ENCODE results near the gene RIT2.

Gene RIT2

DNA sequence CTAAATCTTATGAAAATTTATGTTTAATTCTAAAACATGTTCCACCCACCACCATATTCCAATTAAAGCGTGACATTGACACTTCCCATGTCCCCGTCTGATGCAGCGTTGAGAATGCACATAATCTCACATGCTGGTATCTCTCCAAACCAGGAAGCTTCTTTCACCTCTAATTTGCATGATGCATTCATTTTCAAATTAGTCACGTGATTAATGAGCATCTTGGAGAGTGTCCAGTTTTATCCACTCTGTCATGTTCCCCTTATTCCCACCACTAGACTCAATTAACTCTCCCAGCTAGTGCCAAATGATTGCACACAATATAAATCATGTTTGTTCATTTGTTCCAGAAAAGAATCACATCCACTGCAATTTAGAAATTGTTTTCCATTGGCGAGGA lies 105.8 kb downstream of the RIT2 start:
- DNase-seq (ENCODE audit: low read depth) = no peak

DNA sequence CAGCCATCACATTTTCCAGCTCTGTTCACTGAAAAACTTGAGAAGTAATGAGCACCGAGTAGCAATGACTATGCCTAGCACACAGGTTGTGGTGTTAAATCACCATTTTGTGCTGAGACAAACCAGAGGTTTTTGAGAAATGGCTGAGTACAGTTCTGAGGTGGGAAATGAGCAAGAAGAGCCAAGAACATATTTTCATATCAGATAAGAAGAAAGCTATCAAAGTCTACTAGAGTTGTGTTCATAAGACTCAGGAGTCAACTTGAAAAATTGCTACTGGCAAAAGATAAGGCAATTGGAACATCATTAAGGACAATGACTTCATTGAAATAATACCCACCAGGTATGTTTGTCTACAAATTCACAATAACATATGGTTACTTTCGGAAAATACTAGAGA lies 108.1 kb downstream of the RIT2 start:
- DNase-seq (ENCODE audit: low read depth) = no peak

DNA sequence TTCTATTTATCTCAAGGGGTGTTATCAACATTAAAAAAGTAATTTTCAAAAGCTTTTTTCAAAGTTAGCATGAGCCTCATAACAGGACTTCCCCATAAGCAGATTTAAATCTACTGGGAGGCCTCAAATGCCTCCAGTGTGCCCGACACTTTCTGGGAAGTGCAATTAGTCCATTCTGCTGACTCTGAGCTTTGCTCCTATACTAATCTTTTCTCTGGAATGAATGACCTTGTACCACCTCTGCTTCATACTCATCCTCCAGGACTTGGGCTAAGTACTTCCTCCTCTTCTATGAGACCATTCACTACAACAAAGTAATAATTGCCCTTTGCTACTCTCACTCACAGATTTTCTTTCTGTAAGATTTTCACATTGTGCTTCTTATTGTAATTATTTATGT lies 111.1 kb downstream of the RIT2 start:
- DNase-seq (ENCODE audit: low read depth) = no peak

DNA sequence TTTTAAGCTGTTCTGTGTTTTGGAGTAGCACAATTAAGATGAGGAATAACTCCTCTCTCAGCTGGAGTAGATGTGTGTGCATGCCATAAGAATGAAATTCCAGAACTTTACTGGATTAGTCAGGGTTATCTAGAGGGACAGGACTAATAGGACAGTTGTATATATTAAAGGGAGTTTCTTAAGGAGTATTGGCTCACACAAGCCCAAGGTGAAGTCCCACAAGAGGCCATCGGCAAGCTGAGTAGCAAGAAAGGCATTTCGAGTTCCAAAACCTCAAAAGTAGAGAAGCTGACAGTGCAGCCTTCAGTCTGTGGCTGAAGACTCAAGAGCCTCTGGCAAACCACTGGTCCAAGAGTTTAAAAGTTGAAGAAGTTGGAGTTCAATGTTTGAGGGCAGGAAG lies 113.7 kb downstream of the RIT2 start:
- DNase-seq (ENCODE audit: low read depth) = no peak

DNA sequence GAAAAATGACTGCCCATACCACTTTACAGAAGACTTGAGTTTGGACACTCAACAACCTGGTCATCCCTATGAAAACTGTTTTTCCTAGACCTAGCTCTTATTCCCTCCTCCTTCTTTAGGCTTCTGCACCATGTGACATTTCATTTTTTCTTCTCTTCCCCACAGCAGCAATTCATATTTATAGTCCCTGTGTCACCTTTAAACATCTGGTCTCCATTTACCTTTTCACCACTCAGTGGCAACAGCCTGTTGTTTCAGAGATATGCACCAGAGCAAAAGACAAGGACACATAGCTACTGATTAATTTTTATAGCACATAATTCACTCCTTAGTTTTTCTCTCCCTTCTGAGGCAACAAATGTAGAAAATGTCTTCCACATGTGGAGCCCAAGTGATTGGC lies 118.7 kb downstream of the RIT2 start:
- no peak for DNase-seq (ENCODE audit: low read depth)

DNA sequence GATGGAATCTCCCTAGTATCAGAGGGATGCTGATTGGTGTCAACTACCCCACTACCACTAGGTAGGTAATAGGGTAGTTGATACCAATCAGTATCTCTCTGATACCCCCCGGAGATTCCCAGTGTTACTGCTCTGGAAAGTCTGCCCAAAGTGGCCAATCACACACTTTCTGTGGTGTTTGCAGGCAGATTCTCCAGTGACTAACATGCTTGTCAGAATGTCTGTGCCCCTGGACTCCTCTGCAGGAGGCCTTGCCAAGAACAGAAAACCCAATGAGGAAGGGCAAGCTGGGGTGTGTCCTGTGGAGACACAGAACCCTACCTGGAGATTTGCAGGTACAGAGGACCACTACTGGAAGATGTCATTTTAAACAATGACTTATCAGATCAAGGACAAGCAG lies 135.1 kb downstream of the RIT2 start:
- DNase-seq (ENCODE audit: low read depth) = no peak

DNA sequence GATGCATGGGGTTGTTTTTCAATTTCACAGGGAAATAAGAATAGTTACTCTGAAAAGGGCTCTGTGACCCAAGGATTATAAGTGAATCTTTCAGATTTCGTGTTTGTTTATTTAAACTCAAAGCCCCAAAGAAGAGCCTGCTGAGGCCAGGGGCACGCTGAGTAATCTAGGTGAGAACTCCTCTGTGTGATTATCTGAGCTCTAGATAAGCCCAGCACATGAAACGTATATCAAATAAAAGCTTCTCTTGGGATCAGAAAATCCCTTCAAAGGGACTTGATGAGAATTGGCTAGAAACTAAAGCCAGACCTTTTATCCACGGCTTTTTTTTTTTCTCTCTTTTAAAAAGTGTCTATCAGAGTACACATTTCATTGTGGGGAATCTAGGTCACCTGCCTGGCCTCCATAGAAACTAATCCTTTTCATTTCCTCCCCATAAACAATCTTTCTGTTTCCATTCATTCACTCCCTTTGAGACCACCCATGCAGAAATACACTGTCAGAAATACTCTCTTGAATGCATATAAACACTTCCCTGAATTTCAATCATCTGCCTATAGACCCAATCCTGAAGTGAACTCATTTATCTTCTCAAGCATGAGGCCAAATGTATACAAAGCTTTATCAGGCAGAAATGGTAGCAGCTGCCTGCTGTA lies 137.4 kb downstream of the RIT2 start:
- DNase-seq (ENCODE audit: low read depth) = no peak

DNA sequence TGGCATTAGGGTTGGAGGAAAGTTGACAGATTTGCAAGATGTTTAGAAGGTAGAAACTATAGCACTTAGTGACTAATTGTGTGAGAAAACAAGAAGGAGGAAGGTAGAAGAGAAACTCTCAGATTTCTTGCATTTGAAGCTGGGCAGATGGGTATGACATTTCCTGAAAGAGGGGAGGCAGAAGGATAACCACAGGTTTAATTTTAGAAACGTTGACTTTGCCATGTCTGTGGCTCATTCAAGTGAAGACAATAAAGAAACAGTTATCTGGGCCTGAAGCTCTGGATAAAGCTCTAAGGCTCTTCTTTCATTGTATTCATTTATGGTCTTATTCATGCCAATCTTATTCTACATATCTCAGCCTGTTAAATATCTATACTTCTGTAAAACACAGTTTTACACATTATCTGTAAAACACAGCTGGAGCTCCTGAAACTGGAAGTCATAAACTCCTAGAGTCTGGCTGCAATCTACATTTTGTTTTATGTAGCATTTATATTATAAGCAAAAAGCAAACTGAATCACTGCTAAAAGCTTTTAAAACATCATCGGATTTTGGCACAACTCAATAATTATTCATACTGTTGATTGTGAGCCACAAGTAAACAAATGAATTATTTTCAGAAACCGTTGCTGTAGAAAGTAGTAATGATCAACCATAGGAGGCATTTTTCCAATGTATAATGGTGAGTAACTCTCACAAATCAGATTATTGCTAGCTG lies 138.5 kb downstream of the RIT2 start:
- no peak for DNase-seq (ENCODE audit: low read depth)

DNA sequence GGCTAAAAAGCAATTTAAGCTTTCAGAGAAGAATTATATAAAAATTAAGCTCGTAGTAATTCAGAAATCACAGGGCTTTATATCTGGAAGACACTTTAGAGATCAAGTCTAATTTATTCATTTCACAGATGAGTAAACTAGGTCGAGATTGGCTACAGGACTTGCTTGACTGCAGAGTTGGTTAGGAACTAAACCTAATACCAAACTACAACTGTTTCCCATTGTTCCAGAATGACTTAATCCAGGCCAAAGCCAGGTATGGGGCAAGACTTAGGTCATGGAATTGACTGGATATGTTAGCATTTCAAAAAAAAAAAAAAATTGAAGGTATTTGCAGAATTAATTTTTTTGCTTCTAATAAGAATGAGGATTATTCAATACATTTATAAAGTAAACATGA lies 146.1 kb downstream of the RIT2 start:
- no peak for DNase-seq (ENCODE audit: low read depth)

DNA sequence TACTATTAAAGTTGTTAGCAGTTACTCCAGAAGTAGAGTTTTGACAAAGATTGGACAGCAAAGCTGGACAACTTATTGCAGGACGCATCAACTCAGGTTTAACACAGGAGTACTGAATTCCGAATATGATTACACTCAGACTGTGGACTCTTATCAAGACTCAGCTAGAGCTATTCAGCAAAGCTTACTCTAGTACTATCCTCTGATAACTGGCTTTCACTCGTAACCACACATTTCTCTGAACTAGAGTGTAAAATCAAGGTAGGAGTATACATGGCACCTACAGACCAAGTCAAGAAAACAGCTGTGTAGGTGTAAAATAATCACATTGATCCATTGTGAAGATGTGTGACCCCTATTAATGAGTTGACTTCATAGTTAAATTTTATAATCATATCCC lies 154.2 kb downstream of the RIT2 start:
- DNase-seq (ENCODE audit: low read depth) = no peak

DNA sequence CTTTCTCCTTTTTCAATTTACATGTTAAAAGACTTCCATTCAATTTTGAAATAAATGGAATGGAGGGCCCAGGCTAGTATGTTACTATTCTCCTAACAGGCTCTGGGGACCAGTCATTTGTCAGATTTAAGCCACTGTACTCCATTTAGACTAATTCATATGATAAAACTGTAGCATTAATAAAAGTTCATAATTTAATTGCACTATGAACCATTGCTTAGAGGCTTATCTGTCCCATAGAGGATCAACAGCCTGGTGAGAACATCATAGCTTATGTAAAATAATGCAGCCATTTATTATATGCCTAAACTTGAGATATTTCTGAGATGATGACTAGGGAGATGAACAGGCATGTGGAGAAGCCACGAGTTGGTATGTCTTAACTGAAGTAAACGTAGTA lies 156.0 kb downstream of the RIT2 start:
- DNase-seq (ENCODE audit: low read depth) = no peak

DNA sequence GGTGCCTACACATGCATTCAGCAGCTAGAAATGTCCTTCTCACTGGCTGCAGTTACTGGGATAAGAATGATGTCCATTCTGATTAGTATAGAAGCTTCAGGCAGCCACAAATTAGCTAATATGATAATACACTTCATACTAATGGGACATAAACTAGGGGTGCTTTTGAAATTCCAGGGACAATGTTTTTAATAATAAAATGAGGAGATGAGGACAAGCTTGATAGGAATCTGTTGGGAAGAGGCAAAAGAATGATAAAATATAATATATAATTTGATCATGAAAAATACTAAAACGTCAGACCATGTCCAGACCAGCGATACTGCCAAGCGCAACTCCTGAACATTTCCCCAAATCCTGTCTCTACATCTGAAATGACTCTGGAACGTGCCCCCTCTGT lies 157.1 kb downstream of the RIT2 start:
- DNase-seq (ENCODE audit: low read depth) = no peak

DNA sequence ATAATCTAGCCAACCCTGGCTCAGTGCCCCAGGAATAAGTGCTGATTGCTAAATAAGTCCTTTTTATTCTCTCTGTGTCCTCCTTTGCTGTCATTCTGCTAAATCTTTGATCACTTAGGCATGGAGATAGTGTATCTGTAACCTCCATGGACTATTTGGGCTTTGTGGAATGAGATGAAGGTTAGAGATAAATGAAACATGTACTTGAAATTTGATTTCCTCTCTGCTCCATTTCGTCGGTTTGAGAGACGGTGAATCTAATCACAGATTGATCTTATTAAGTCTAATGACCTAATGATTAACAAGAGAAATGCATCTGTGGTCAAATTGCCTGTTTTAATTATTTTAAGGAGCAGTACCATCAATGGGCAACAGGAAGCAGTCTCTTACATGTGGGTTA lies 159.2 kb downstream of the RIT2 start:
- no peak for DNase-seq (ENCODE audit: low read depth)

DNA sequence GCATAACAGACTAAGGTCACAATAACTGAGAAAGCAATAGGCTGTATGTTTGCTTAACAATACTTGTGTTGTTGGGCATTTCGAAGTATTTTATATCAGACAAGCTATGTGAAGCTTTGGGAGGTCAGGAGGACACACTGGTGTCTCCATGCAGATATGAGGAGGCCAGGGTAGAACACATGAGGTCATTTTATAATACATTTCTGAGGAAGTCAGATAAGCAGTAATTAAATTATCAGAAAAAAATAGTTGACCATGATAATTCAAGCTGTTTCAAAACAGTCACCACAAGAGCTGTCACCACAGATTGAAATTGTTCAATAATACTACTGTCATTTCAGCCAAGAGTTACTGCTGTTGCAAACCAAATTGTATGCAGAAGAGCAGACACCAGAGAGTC lies 160.6 kb downstream of the RIT2 start:
- no peak for DNase-seq (ENCODE audit: low read depth)

DNA sequence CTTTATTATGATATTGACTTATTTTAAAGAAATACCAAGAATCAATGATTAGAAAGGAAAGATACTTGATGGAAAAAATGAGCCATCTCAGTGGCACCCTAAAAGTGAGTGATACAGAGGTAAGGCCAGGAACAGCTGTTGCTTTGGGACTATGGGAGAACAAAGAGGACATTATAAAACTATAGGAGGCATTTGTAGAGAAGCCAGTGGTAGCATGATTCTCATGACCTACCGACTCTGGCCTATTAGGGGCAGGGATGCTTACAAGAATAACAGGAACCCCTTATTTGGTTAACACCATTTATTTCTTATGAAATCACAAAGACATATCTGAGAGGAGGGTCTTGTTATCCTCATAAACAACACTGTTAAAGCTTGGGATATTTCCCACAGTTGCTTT lies 162.2 kb downstream of the RIT2 start:
- DNase-seq (ENCODE audit: low read depth) = no peak

DNA sequence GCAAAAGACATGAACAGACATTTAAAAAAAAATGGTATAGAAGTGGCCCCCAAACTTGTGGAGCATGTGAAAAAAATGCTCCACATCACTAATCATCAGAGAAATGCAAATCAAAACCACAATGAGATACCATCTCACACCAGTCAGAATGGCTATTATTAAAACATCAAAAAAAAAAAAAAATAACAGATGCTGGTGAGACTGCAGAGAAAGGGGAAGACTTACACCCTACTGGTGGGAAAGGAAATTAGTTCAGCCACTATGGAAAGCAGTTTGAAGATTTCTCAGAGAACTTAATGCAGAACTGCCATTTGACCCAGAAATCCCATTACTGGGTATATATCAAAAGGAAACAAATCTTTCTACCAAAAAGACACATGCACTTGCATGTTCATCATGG lies 164.8 kb downstream of the RIT2 start:
- DNase-seq (ENCODE audit: low read depth) = no peak

DNA sequence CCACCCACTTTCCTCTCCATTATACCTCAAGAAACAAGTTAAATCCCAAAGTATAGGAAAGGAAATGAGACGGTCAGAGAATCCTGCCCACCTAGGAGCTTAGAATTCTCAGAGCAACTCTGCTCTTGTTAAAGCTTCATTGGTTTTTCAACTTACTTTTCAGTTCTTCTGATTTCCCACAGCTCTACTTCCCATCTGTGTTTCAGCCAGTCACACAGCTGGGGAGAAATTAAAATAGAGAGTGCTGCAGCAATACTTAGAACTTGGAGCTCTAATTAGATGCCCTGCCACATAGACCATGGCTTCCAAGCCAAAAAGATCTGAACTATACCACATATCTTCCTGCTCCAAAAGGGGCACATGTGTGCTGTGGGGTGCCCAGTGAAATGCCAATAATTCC lies 166.7 kb downstream of the RIT2 start:
- DNase-seq (ENCODE audit: low read depth) = no peak

DNA sequence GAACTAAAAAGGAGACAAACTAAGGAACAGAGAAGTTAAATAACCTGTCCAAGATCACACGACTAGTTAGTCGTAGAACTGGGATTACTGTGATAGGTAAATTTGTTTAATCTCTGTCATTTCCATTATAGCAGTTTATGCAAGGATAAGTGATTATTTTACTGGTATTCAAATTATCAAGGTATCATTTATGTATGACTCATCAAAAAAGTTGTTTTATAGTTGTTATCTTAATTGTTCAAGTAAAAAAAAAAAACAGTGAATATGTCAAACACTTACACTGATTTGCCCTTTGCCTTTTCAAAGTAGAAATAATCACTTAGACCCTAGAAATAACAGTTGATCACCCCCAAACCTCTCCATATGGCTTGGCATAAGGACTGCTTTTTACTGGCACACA lies 173.6 kb downstream of the RIT2 start:
- no peak for DNase-seq (ENCODE audit: low read depth)

DNA sequence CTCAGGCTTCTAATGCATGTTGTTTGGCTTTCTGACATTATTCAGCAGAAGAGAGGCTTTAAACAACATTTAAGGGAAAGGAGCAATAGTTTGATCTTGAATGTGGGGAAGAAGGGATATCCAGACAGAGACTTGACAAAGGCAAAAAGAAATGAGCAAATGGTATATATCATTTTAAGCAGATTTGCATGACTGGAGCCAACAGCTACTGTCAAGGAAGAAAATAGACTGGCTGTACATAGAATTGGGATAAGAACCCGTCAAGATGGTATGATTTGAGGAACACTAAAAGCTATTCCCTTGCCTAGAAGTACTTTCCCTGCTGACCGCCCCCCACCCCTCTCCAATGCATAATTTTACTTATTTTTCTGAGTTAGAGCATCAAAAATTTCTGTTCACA lies 174.5 kb downstream of the RIT2 start:
- no peak for DNase-seq (ENCODE audit: low read depth)

DNA sequence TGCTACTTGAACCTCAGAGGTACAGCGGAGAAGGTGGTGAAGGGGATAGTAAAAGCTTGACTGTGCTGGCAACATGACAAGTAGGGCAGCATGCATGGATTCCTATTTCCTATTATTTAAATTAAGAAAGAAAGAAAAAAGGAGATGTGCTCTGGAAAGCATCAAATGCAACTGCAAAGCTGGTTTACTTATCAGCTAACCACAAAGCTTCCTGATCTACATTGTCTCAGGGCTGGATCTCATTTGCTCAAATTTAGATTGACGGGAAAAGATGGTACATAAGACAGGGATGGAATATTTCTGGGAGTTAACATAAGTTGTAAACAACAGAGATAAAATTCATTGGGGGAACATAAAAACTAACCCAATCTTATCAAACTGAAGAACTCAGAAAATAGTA lies 178.0 kb downstream of the RIT2 start:
- DNase-seq (ENCODE audit: low read depth) = no peak

DNA sequence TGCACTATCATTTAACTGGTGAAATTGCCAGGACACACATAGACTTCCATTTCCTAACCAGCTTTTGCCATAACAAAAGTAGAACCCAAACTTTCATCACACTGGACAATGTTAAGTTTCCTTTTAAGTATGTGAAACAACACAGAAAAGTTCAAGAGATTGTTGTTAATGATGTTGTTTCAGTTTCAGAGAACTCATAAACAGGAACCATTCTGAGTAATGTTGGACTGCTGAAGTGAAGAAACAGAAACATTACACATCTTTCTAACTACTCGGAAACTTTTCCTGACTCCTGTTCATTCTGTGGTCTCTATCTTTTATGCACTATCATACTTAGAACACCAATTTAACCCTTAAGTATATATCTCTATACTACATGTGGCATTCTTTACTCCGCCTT lies 179.2 kb downstream of the RIT2 start:
- no peak for DNase-seq (ENCODE audit: low read depth)

DNA sequence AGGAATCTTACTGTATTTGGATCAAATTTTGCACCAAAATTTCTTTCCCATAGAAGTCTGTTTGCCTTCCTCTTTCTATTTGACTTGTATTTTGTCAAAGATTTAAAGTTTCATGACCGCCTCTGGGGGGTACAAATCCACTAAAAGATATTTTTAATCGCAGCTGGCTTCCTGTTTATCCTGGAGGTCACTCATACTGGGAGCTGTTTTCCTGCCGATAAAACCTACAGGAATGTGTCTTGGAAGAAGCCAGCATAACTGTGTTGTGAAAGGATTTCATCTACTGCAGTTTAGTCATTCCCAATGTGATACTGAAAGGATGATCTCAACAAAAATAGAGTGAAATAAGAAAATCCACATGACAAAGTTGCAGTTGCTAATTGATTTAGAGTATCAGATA lies 184.0 kb downstream of the RIT2 start:
- DNase-seq (ENCODE audit: low read depth) = no peak

DNA sequence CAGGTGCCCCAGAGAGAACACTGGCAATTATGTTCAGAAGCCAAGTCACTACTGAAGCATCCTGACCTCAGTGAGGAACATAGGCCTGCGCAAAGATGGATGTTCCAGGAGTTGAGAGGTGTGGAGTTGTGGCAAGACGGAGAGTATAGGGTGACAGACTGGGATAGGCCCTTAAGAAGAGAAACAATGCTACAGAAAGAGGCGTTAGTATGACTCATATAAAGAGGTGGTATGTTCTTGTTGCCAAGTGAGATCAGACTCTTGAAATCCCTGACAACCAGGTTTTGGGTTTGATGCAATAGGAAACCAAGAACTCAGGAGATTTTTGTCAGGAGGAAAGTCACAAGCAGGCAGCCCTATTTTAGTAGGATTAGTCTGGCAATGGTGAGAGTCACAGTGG lies 185.6 kb downstream of the RIT2 start:
- no peak for DNase-seq (ENCODE audit: low read depth)

DNA sequence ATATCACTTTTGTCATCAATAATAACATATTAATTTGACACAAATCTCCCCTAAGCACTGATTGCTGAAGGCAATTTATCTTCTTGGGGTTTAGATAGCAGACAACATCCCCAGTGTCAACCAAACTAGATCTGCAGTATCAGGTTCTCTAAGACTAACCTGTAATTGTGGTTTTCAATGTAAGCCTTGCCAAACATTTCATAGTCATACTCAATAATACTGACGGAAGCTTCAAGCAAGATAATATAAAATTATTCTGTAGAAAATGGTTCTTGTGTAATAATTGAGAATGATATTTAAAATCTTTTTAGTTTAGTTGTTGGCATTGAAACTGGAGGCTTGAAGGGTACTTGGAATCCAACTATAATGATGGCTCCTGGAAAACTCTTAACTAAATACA lies 186.3 kb downstream of the RIT2 start:
- no peak for DNase-seq (ENCODE audit: low read depth)

Data from activated T-cell treated with anti-CD3 and anti-CD28 coated beads for 24 hours (primary cell).